ENCODE data around the gene MRPL50.

The MRPL50 gene

GRCh38 chr9:101353683-101354082 lies 44.7 kb downstream of the MRPL50 start:
- TF ChIP-seq BACH2 (CRISPR knock-in tag; IDR thresholded peaks at IDR 0.05; ENCODE audit: borderline replicate concordance): no peak
- no peak for TF ChIP-seq SNAI2 (CRISPR knock-in tag; IDR thresholded peaks at IDR 0.05)
- TF ChIP-seq CSRNP3 (CRISPR knock-in tag; IDR thresholded peaks at IDR 0.05): no peak
- no peak for TF ChIP-seq ZNF70 (CRISPR knock-in tag; IDR thresholded peaks at IDR 0.05)
- TF ChIP-seq TCF4 (CRISPR knock-in tag; IDR thresholded peaks at IDR 0.05; ENCODE audit: borderline replicate concordance): no peak
- no peak for TF ChIP-seq ZNF565 (CRISPR knock-in tag; conservative IDR thresholded peaks at IDR 0.05; ENCODE audit: low read depth)
- TF ChIP-seq CREB5 (CRISPR knock-in tag; IDR thresholded peaks at IDR 0.05; ENCODE audit: low read depth): no peak
- no peak for TF ChIP-seq PATZ1 (CRISPR knock-in tag; IDR thresholded peaks at IDR 0.05; ENCODE audit: borderline replicate concordance)
- TF ChIP-seq ZFP30 (CRISPR knock-in tag; IDR thresholded peaks at IDR 0.05): no peak
- no peak for ATAC-seq

GRCh38 chr9:101352892-101353463 lies 45.4 kb downstream of the MRPL50 start:
- TF ChIP-seq ZNF70 (CRISPR knock-in tag; IDR thresholded peaks at IDR 0.05) (no peak), RARB (CRISPR knock-in tag; IDR thresholded peaks at IDR 0.05) (no peak), TSHZ2 (CRISPR knock-in tag; IDR thresholded peaks at IDR 0.05) (no peak)
- ATAC-seq: no peak

GRCh38 chr9:101350285-101350684 lies 48.1 kb downstream of the MRPL50 start:
- no peak for ATAC-seq
- no peak for TF ChIP-seq PATZ1 (CRISPR knock-in tag; IDR thresholded peaks at IDR 0.05; ENCODE audit: borderline replicate concordance)
- TF ChIP-seq TCF4 (CRISPR knock-in tag; IDR thresholded peaks at IDR 0.05; ENCODE audit: borderline replicate concordance): no peak

- no peak for ATAC-seq
- no peak for TF ChIP-seq SNAI2 (CRISPR knock-in tag; IDR thresholded peaks at IDR 0.05)
- no peak for TF ChIP-seq TOX (CRISPR knock-in tag; IDR thresholded peaks at IDR 0.05; ENCODE audit: borderline replicate concordance)
- no peak for TF ChIP-seq CSDC2 (CRISPR knock-in tag; IDR thresholded peaks at IDR 0.05)
- no peak for TF ChIP-seq ZNF565 (CRISPR knock-in tag; conservative IDR thresholded peaks at IDR 0.05; ENCODE audit: low read depth)
- no peak for TF ChIP-seq TSHZ2 (CRISPR knock-in tag; IDR thresholded peaks at IDR 0.05)
- TF ChIP-seq OSR1 (CRISPR knock-in tag; IDR thresholded peaks at IDR 0.05): no peak
- no peak for TF ChIP-seq PATZ1 (CRISPR knock-in tag; IDR thresholded peaks at IDR 0.05; ENCODE audit: borderline replicate concordance)
- no peak for TF ChIP-seq ZFP3 (CRISPR knock-in tag; IDR thresholded peaks at IDR 0.05)
- no peak for TF ChIP-seq ISL1 (CRISPR knock-in tag; IDR thresholded peaks at IDR 0.05)
- TF ChIP-seq ZNF70 (CRISPR knock-in tag; IDR thresholded peaks at IDR 0.05): no peak
- no peak for TF ChIP-seq ZC3H10 (CRISPR knock-in tag; IDR thresholded peaks at IDR 0.05)
These were observed 55.8 kb downstream of the MRPL50 start for GRCh38 chr9:101342595-101342994.

Data from SK-N-SH treated with all-trans-retinoic acid at 6 μM for 48 hours (cell line).